CD4-positive, alpha-beta T cell treated with Interleukin-4 for 4 hours (primary cell): Measurements from ENCODE around the gene TTLL9.
"Not testable (repeated sequence)": the region's sequence is repeated elsewhere in the genome, so short reads cannot be mapped to it uniquely, and the experiment has no call there.

Source experiments
- DNase-seq: peaks from one replicate; pipeline ENCODE4 v3.0.0-alpha.2; 2020

The TTLL9 gene

DNA sequence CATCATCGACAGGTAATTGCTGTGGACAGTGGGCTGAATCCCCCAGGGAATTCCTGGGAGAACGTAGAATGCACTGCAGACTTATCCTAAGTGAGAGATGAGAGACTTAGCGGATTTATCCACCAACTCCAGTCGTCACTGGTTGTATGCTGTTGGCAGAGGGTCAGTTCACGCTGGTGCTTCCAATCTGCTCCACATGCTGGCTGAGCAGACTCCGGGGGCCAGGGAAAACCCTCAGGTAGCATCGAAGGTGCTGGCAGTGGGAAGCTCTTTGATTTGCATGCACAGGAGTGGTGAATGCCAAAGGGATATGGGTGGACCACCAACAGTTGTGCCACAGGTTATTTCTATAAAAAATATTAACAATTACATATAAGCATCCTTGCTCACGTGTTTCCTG is 20.2 kb downstream of the TTLL9 start:
- no peak for DNase-seq

- DNase-seq: peak; percentile 44
Measured at GRCh38 chr20:31894980-31895675, 24.7 kb downstream of the TTLL9 start.

DNA sequence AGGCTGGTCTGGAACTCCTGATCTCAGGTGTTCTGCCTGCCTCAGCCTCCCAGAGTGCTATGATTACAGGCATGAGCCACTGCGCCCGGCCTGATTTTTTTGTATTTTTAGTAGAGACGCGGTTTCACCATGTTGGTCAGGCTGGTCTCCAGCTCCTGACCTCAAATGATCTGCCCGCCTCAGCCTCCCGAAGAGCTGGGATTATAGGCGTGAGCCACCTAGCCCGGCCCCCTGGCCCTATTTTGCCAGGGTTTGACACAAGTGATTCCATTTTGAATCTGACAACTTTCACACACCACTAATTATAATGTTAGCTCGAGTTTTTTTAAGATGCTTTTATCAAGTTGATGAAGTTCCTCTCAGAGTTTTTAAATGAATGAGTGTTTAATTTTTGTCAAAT is 25.6 kb downstream of the TTLL9 start:
- no peak for DNase-seq

GRCh38 chr20:31897541-31897940 is 27.1 kb downstream of the TTLL9 start:
- no peak for DNase-seq

DNA sequence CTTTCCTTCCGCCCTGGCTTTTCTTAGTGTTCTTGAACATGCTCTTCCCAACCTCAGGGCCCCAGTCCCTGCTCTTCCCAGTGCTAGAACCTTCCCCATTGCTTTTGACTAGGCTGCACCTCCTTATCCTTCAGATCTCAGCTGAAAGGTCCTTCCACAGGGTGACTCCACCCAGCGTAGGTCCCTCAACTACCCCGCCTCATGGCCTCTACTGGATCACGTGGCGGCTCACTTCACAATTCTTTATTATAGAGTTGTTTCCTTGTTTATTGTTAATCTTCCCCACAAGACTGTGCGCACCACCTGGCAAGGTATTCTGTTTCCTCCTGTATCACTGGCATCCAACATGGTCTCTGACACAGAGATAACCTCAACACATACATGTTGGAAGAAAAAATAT is 31.2 kb downstream of the TTLL9 start:
- no peak for DNase-seq

DNA sequence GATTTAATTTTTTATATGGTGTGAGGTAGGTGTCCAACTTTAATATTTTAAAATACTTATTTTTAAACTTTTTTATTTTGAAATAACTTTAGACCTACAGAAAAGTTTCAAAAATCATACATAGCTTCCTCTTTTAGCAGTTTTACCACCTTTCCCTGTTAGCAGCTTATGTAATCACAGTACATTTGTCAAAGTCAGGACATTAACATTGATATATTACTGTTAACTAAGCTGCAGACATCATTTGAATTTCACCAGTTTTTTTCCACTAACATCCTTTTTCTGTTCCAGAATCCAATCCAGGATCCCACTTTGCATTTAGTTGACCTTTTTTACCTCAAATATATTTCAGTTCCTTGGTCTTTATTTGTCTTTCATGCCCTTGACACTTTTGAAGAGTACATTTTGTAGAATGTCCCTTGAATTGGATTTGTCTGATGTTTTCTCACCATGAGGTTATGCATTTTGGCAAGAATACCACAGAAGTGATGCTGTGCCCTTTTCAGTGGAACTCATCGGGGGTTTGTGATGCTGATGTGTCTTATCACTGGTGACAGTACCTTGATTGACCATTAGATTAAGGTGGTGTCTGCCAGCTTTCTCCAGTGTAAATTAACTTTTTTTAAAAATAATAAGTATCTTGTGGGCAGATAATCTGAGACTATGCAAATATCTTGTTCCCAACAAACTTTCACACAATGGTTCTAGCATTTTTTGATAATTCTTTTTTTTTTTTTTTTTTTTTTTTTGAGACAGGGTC is 33.4 kb downstream of the TTLL9 start:
- no peak for DNase-seq

DNA sequence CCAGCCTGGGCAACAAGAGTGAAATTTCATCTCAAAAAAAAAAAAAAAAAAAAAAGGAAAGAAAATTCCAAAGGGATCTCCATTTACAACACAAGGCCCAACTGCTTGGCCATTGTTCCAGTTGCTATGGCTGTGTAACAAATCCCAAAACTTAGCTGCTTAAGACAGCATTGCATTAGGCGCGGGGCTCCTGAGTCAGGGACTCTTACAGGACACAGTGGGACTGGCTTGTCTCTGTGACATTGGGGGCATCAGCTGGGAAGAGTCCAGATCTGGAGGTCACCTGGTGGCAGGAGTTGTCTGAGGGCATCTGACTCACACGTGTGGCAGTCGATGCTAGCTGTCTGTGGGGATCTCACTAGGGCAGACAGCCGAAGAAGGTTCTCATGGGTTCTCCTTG is 35.6 kb downstream of the TTLL9 start:
- no peak for DNase-seq

DNA sequence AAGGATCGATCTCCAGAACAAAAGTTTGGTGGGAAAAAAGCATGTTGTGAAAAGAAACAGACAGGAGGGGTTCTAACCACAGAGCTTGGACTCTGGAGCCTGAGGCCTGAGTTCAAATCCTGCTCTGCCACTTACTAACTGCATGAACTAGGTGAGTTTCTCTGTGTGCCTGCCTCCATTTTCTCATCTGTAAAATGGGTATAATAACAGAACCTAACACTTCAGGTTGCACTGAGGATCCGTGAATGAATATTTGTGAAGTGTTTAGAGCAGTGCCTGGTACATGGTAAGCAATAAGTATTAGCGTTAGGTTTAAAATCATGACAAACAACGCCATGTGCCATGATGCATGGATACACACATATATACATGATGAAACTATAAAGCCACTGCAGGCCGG is 36.6 kb downstream of the TTLL9 start:
- DNase-seq: no peak

DNA sequence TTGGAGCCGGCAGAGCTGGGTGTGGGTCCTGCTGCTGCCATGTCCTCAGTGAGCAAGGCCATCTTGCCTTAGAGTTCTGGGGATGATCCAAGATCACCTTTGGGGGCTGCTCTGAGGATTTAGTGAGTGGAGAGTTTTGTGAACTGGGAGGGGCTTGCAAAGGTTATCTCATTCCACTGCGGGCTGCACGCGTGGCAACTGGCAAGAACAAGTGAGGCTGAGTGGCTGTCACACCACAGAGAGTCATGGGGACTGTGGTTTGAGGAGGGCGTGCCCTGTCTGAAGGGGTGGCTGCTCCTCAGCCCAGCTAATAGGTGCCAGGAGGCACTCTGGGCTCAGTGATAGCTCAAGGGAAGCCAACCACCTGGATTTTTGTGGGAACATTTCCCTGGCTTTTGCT is 37.6 kb downstream of the TTLL9 start:
- no peak for DNase-seq

GRCh38 chr20:31908424-31908823 is 38.0 kb downstream of the TTLL9 start:
- DNase-seq: no peak

DNA sequence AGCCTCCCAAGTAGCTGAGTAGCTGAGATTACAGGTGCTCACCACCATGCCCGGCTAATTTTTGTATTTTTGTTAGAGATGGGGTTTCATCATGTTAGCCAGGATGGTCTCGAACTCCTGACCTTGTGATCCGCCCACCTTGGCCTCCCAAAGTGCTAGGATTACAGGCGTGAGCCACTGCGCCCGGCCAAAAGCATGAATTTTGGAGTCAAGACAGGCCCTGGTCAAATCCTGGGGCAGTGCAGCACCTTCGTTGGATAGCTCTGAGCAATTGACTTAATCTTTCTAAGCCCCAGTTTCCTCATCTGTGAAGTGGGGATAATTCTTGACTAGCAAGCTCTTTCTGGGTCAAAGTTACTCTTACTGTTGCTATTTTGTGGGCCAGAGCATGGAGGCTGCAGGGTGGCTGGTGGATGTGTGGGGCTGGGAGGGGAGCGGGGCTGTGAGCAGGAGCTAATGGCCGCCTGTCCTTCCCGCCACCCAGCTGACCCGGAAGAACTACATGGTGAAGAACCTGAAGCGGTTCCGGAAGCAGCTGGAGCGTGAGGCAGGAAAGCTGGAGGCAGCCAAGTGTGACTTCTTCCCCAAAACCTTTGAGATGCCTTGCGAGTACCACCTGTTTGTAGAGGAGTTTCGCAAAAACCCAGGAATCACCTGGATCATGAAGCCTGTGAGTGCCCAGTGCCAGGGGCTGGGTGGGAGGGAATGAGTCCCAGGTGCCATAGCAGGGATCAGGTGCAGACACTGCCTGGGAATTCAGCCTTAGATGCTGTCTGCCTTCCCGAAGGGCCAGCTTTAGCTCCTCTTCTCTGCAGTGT is 39.0 kb downstream of the TTLL9 start:
- DNase-seq: no peak

DNA sequence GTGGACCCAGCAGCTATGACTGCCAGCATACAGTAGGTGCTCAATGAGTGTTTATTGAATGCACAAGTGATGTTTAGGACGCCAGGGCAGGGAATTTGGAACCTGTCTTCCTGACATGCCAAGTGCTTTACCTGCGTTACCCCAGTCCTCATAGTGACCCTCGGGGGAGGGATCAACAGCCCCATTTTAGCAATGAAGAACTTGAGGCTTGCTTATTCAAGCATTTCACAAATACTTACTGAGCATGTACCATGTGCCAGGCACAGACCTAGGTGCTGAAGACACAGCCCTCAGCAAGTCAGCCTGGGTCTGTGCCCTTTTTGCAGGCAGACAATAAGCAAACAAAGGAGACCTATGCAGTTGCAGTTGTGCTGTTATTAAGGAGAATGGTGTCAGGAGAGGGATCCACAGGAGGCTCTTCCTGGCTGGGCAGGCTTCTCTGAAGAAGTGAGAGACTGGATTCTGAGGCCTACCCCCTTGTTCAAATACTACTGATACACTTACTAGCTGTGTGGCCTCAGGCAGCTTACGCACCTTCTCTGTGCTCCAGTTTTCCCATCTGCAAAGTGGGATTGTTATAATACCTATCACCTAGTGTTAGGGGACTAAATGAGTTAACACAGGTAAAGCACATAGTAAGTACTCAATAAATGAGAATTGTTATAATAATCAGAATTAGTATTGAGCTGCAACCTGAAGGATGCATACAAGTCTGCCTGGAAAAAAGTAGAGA is 39.8 kb downstream of the TTLL9 start:
- DNase-seq: no peak

GRCh38 chr20:31913431-31914157 is 43.2 kb downstream of the TTLL9 start:
- no peak for DNase-seq

GRCh38 chr20:31914170-31914569 is 43.7 kb downstream of the TTLL9 start:
- no peak for DNase-seq

- DNase-seq: no peak
Measured at GRCh38 chr20:31915491-31916280, 45.3 kb downstream of the TTLL9 start.

GRCh38 chr20:31916708-31917107 is 46.3 kb downstream of the TTLL9 start:
- no peak for DNase-seq

DNA sequence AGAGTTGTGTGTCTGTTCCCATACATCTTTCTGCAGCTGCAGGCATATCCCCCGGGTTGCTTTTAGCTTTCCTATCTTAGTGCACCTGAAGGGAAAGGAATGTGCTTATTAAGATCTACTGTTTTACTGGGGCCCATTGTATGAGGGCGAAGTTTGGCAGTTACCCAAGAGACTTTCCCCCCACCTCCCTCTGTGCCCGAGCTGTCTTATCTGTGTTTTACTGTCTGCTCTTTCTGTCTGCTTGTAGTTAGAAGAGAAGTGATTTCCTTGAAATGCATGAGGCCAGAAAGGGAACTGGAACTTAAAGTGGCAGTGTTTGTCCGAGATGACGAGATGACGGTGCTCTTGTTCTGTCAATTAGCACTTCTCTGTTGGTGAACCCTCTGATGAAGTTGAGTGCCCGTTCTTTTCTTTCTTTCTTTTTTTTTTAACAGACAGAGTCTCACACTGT is 47.6 kb downstream of the TTLL9 start:
- not testable (repeated sequence) for DNase-seq

DNA sequence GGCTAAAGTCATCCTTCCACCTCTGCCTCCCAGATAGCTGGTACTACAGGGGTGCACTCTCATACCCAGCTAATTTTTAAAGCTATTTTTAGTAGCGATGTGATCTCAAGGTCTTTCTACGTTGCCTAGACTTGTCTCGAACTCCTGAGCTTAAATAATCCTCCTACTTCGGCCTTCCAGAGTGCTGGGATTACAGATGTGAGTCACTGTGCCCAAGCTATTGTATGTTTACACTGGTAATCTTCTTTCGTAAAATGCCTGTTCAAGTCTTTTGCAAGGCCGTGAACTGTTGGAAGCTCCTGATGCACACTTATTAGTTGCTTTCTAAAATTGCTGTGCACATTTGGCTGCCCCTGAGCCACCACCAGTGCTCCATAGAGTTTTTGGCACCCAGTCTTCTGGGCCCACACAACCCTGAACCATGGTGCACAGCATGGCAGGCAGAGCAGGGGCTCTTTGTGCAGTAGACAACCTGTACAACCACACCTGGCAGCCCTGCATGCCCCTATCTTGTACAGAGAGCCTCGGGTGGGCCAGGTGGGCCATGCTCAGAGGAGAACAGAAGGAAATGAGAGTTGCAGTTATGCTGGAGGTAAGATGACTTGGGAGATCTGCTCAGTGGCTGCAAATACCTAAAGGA is 48.2 kb downstream of the TTLL9 start:
- DNase-seq: no peak

DNA sequence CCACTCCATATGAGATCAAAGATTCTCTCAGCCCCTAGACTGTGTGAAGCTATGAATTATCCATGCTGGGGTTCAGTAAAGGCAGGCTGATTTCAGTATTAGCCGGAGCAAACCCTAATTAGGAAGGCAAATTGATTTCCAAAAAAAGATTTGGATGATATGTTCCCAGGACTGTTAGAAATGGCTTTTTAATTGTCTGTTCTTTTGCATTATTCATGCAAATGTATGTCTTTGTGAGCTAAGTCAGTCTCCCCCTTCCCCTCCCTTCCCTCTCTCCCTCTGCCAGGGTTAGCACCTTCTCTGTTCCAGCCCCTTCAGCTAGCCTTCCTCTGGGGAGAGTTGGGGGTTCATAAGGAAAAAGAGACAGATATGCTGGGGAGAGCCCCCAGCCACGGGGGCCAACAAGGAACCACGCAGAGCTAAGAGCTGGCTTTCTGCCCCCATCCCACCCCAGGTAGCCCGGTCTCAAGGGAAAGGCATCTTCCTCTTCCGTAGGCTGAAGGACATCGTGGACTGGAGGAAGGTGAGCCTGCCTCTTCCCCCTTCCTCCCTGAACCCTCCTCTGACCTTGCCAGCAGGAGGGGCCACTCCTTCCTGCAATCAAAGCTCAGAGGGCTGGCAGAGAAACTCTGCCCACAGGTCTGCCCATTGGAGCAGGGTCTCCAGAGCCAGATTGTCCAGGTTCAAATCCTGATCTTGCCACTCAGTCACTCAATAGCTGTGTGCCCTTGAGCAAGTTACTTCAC is 49.1 kb downstream of the TTLL9 start:
- DNase-seq: no peak

GRCh38 chr20:31920275-31920855 is 49.9 kb downstream of the TTLL9 start:
- no peak for DNase-seq
